Ascending aorta (tissue), 2 donors: ENCODE measurements around the gene MSRB2. TPM values are rescaled to one million over a fixed set of nuclear protein-coding genes. Genes with fewer than 3 reads are reported as not detected.

Source experiments
- DNase-seq, 2 donors: peaks; one replicate each; pipeline ENCODE4 v3.0.0-alpha.2; 2019; ENCODE audit warnings: low spot score in 2 of 2
- H3K27ac ChIP-seq, 2 donors: fragments of 200-600 bp; sonication (generic); one replicate each; pipeline ENCODE4 v1.5.1; 2016 to 2017; ENCODE audit warnings: mild to moderate bottlenecking in 1 of 2
- H3K27me3 ChIP-seq: fragments of 200-600 bp; sonication (generic); one replicate; pipeline ENCODE4 v1.5.1; 2017
- H3K36me3 ChIP-seq, 2 donors: fragments of 200-600 bp; sonication (generic); one replicate each; pipeline ENCODE4 v1.5.1; 2016
- H3K4me1 ChIP-seq, 2 donors: fragments of 200-600 bp; sonication (generic); one replicate each; pipeline ENCODE4 v1.5.1; 2016 to 2017; ENCODE audit warnings: mild to moderate bottlenecking in 1 of 2
- H3K4me3 ChIP-seq, 2 donors: fragments of 200-600 bp; sonication (generic); one replicate each; pipeline ENCODE4 v1.5.1; 2016 to 2017; ENCODE audit warnings: mild to moderate bottlenecking in 1 of 2
- H3K9me3 ChIP-seq, 2 donors: fragments of 200-600 bp; sonication (generic); one replicate each; pipeline ENCODE4 v1.5.1; 2016
- intact Hi-C: fragments of 100-400 bp; cut with DNase I; formaldehyde crosslinking; loops from one replicate; pipeline ENCODE4 v1.15.1; 2023
- total RNA-seq: library from RNA; depleted of rRNA; stranded (reverse); fragments of >200 nt; gene quantifications from one replicate; pipeline ENCODE4 v1.1.0, GENCODE V29; 2016
- TF ChIP-seq, protein P1 (sequence below), 3 experiments: fragments of 200-600 bp in 2 of 3; fragments of 450-650 bp in 1 of 3; sonication (generic) in 2 of 3; IDR thresholded peaks; one replicate each; pipeline ENCODE4 v1.5.1; 2016 to 2019; ENCODE audit warnings: antibody characterized with exemption in 3 of 3, mild to moderate bottlenecking in 1 of 3, moderate library complexity in 1 of 3

MSRB2 gene
- total RNA-seq, 1 donor from 2014 or later, result 38.0 TPM

- Histone ChIP-seq H3K27me3 (no peaks in the 10 kb centered on the region), H3K9me3 (no peaks in the 10 kb centered on the region), H3K27ac (no peak overlapping the region), H3K4me1 (no peaks in the 10 kb centered on the region), H3K36me3 (peaks cover 44 to 66% of the 10 kb centered on the region in 2 donors), H3K4me3 (no peak overlapping the region)
- DNase-seq, result no peak
- TF ChIP-seq, protein P1, sequence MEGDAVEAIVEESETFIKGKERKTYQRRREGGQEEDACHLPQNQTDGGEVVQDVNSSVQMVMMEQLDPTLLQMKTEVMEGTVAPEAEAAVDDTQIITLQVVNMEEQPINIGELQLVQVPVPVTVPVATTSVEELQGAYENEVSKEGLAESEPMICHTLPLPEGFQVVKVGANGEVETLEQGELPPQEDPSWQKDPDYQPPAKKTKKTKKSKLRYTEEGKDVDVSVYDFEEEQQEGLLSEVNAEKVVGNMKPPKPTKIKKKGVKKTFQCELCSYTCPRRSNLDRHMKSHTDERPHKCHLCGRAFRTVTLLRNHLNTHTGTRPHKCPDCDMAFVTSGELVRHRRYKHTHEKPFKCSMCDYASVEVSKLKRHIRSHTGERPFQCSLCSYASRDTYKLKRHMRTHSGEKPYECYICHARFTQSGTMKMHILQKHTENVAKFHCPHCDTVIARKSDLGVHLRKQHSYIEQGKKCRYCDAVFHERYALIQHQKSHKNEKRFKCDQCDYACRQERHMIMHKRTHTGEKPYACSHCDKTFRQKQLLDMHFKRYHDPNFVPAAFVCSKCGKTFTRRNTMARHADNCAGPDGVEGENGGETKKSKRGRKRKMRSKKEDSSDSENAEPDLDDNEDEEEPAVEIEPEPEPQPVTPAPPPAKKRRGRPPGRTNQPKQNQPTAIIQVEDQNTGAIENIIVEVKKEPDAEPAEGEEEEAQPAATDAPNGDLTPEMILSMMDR (IDR thresholded peaks at IDR 0.05), result no peak
- intact Hi-C loops, result no loop called here
These were observed 16.3 kb downstream of the MSRB2 start for GRCh38 chr10:23111517-23112286.

- Histone ChIP-seq H3K36me3 (peaks cover 55 to 74% of the 10 kb centered on the region in 2 donors), H3K4me3 (no peak overlapping the region), H3K27me3 (no peaks in the 10 kb centered on the region), H3K27ac (no peak overlapping the region), H3K9me3 (no peaks in the 10 kb centered on the region), H3K4me1 (no peaks in the 10 kb centered on the region)
- intact Hi-C loops, result no loop called here
- DNase-seq, result no peak
- TF ChIP-seq, protein P1 (IDR thresholded peaks at IDR 0.05), result no peak
These were observed 19.0 kb downstream of the MSRB2 start for GRCh38 chr10:23114228-23114850.

DNA sequence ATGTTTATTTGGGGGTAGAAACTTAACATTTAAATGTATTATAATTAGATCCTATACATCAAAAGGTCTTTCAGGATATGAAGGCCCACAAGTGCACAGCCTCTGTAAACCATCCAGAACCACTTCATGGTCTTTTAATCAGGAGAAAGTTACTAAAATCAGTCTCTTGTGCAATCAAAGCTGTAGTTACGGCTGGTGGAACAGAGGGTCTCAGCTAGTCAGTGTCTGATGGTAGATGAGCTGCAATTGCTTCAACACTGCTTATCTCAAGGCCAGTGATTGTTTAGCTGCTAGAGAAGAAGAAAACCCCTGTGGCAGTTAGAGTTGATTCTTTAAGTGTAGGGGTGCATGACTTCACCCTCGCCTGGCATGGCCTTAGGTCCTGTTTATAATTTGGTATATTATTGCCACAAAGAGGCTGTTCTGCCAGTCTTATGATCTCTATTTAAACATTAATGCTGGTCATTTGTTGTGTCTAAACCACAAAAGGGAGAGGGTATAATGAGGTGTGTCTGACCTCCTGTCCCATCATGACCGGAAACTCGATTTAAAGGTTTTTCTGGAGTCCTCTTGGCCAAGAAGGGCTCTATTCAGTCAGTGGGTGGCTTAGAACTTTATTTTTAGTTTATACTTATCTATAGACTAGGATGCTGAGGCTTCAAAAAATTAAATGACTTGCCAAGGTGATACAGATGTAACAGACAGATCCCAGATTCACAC lies 21.3 kb downstream of the MSRB2 start:
- Histone ChIP-seq H3K36me3 (peaks cover 60 to 77% of the 10 kb centered on the region in 2 donors), H3K9me3 (no peaks in the 10 kb centered on the region), H3K4me3 (no peak overlapping the region), H3K27ac (no peak overlapping the region), H3K27me3 (no peaks in the 10 kb centered on the region), H3K4me1 (no peaks in the 10 kb centered on the region)
- DNase-seq, result no peak
- intact Hi-C loops, result no loop called here
- TF ChIP-seq, protein P1 (IDR thresholded peaks at IDR 0.05), result no peak

- Histone ChIP-seq H3K27me3 (no peaks in the 10 kb centered on the region), H3K9me3 (no peaks in the 10 kb centered on the region), H3K36me3 (peaks cover 35 to 51% of the 10 kb centered on the region in 2 donors), H3K27ac (no peak overlapping the region), H3K4me3 (no peak overlapping the region), H3K4me1 (no peaks in the 10 kb centered on the region)
- intact Hi-C loops, result no loop called here
- TF ChIP-seq, protein P1 (IDR thresholded peaks at IDR 0.05), result no peak
- no peak for DNase-seq
These were observed 24.9 kb downstream of the MSRB2 start for GRCh38 chr10:23120001-23120934.

- no peak for DNase-seq
- Histone ChIP-seq H3K36me3 (peaks cover 33 to 51% of the 10 kb centered on the region in 2 donors), H3K4me3 (no peak overlapping the region), H3K27ac (no peak overlapping the region), H3K4me1 (no peaks in the 10 kb centered on the region), H3K27me3 (no peaks in the 10 kb centered on the region), H3K9me3 (no peaks in the 10 kb centered on the region)
- TF ChIP-seq, protein P1 (IDR thresholded peaks at IDR 0.05), result no peak
- intact Hi-C loops, result no loop called here
These were observed 25.8 kb downstream of the MSRB2 start for GRCh38 chr10:23121135-23121534.
